ENCODE results near the gene FBXO34. TPM values are rescaled to one million over a fixed set of nuclear protein-coding genes. Genes with fewer than 3 reads are reported as not detected.

FBXO34 gene
- total RNA-seq, 2 experiments from 2014 or later: 28.3 to 29.7 TPM

GRCh38 chr14:55239320-55239719 lies 31.9 kb upstream of the FBXO34 start:
- H3K27ac Mint-ChIP-seq: no peak overlapping the region
- TF ChIP-seq CTCF (IDR thresholded peaks at IDR 0.05): no peak
- H3K36me3 Mint-ChIP-seq (ENCODE audit: low read depth): no peaks in the 10 kb centered on the region
- no peak overlapping the region for H3K27ac ChIP-seq (ENCODE audit: low read depth in 1 of 2, low read length in 2 of 2)
- no peaks in the 10 kb centered on the region for H3K9me3 Mint-ChIP-seq
- intact Hi-C loops (cut with DNase I, micrococcal nuclease): no loop called here
- no peaks in the 10 kb centered on the region for H3K27me3 ChIP-seq (ENCODE audit: control insufficient read depth in 1 of 2, insufficient read depth in 2 of 2, low read length in 2 of 2)
- ATAC-seq (ENCODE audit: poor library complexity): no peak
- H3K4me3 ChIP-seq (ENCODE audit: low read length): no peak overlapping the region
- no peaks in the 10 kb centered on the region for H3K4me1 ChIP-seq (ENCODE audit: insufficient read depth, low read length)
- CTCF ChIA-PET: no interaction called here
- DNase-seq: no peak
- H3K4me3 Mint-ChIP-seq: no peak overlapping the region
- POLR2A ChIA-PET: no interaction called here
- peaks cover 14% of the 10 kb centered on the region for H3K27me3 Mint-ChIP-seq
- H3K36me3 ChIP-seq (ENCODE audit: insufficient read depth, low read length): no peaks in the 10 kb centered on the region
- H3K4me1 Mint-ChIP-seq (ENCODE audit: low read depth): no peaks in the 10 kb centered on the region
- no peaks in the 10 kb centered on the region for H3K9me3 ChIP-seq (ENCODE audit: control insufficient read depth in 1 of 2, insufficient read depth in 1 of 2, low read length in 2 of 2)

- no peaks in the 10 kb centered on the region for H3K9me3 ChIP-seq (ENCODE audit: control insufficient read depth in 1 of 2, insufficient read depth in 1 of 2, low read length in 2 of 2)
- no peaks in the 10 kb centered on the region for H3K27me3 ChIP-seq (ENCODE audit: control insufficient read depth in 1 of 2, insufficient read depth in 2 of 2, low read length in 2 of 2)
- Mint-ChIP-seq H3K4me1 (ENCODE audit: low read depth) (no peaks in the 10 kb centered on the region), H3K4me3 (no peak overlapping the region), H3K27me3 (peaks cover 11% of the 10 kb centered on the region), H3K36me3 (ENCODE audit: low read depth) (no peaks in the 10 kb centered on the region), H3K9me3 (no peaks in the 10 kb centered on the region), H3K27ac (no peak overlapping the region)
- no peaks in the 10 kb centered on the region for H3K4me1 ChIP-seq (ENCODE audit: insufficient read depth, low read length)
- CTCF ChIA-PET: no interaction called here
- DNase-seq (no peak), ATAC-seq (ENCODE audit: poor library complexity) (no peak)
- TF ChIP-seq CTCF (IDR thresholded peaks at IDR 0.05): no peak
- POLR2A ChIA-PET: no interaction called here
- H3K4me3 ChIP-seq (ENCODE audit: low read length): no peak overlapping the region
- intact Hi-C loops (cut with DNase I, micrococcal nuclease): loop anchor here (10.0 kb wide), 1 partner anchor 1234 kb away; no protein-coding TSS in a partner anchor
- no peak overlapping the region for H3K27ac ChIP-seq (ENCODE audit: low read depth in 1 of 2, low read length in 2 of 2)
- H3K36me3 ChIP-seq (ENCODE audit: insufficient read depth, low read length): no peaks in the 10 kb centered on the region
Measured at GRCh38 chr14:55240526-55241178, 30.6 kb upstream of the FBXO34 start.

GRCh38 chr14:55241673-55242072 lies 29.5 kb upstream of the FBXO34 start:
- no peak for ATAC-seq (ENCODE audit: poor library complexity)
- no peaks in the 10 kb centered on the region for H3K4me1 ChIP-seq (ENCODE audit: insufficient read depth, low read length)
- H3K9me3 Mint-ChIP-seq: no peaks in the 10 kb centered on the region
- H3K4me3 Mint-ChIP-seq: no peak overlapping the region
- no peaks in the 10 kb centered on the region for H3K36me3 ChIP-seq (ENCODE audit: insufficient read depth, low read length)
- CTCF ChIA-PET: no interaction called here
- no peak overlapping the region for H3K27ac ChIP-seq (ENCODE audit: low read depth in 1 of 2, low read length in 2 of 2)
- H3K36me3 Mint-ChIP-seq (ENCODE audit: low read depth): no peaks in the 10 kb centered on the region
- H3K27ac Mint-ChIP-seq: no peak overlapping the region
- no peak overlapping the region for H3K4me3 ChIP-seq (ENCODE audit: low read length)
- TF ChIP-seq CTCF (IDR thresholded peaks at IDR 0.05): no peak
- intact Hi-C loops (cut with DNase I, micrococcal nuclease): loop anchor here (10.0 kb wide), 1 partner anchor 1233 kb away; no protein-coding TSS in a partner anchor
- H3K9me3 ChIP-seq (ENCODE audit: control insufficient read depth in 1 of 2, insufficient read depth in 1 of 2, low read length in 2 of 2): no peaks in the 10 kb centered on the region
- POLR2A ChIA-PET: no interaction called here
- no peak for DNase-seq
- no peaks in the 10 kb centered on the region for H3K27me3 ChIP-seq (ENCODE audit: control insufficient read depth in 1 of 2, insufficient read depth in 2 of 2, low read length in 2 of 2)
- peaks cover 11% of the 10 kb centered on the region for H3K27me3 Mint-ChIP-seq
- no peaks in the 10 kb centered on the region for H3K4me1 Mint-ChIP-seq (ENCODE audit: low read depth)

Data from CD4-positive, alpha-beta T cell (primary cell).